ENCODE data around the gene GNAO1.

The GNAO1 gene

DNA sequence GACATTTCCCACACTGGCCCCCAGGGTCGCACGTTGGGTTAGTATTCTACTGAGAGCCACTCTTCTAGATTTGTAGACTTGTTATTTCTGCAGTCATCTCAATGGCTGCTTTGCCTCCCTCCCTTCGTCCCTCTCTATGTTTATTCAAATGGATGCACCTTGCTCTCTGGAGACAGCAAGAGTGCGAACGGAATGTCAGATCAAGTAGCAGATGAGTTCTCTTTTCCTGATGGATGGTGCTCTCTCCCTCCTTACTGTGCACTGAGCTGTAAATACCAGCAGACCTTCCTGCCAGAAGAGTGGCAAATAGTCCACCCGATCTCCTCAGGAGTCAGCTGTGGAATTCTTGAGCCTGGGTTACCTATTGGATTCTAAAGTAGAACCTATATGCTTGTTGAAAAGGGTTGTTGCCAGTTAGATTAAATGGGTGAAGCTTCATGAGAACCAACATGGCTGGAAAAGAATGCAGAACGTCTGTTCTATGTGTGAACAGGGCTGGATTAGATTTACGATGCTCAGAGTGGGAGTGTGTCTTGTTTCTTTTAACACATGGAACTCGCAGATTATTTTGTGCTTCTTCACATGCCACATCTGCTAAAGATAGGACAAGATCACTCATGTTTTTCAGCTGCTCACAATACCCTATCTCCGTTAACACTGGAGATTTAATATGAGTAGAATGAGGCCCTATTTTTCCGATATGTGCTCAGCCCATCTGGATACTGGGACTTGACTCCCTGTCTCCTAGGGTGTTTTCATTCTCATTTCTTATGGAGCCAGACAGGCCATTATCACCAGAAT, 6.1 kb downstream of the GNAO1 start:
- no peak for DNase-seq (ENCODE audit: low read depth)
- H3K4me3 ChIP-seq (ENCODE audit: control insufficient read depth, low read depth, low read length): no peak overlapping the region
- TF ChIP-seq, protein P1, sequence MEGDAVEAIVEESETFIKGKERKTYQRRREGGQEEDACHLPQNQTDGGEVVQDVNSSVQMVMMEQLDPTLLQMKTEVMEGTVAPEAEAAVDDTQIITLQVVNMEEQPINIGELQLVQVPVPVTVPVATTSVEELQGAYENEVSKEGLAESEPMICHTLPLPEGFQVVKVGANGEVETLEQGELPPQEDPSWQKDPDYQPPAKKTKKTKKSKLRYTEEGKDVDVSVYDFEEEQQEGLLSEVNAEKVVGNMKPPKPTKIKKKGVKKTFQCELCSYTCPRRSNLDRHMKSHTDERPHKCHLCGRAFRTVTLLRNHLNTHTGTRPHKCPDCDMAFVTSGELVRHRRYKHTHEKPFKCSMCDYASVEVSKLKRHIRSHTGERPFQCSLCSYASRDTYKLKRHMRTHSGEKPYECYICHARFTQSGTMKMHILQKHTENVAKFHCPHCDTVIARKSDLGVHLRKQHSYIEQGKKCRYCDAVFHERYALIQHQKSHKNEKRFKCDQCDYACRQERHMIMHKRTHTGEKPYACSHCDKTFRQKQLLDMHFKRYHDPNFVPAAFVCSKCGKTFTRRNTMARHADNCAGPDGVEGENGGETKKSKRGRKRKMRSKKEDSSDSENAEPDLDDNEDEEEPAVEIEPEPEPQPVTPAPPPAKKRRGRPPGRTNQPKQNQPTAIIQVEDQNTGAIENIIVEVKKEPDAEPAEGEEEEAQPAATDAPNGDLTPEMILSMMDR (conservative IDR thresholded peaks at IDR 0.05; ENCODE audit: control insufficient read depth, insufficient read depth, low read depth, low read length): no peak

DNA sequence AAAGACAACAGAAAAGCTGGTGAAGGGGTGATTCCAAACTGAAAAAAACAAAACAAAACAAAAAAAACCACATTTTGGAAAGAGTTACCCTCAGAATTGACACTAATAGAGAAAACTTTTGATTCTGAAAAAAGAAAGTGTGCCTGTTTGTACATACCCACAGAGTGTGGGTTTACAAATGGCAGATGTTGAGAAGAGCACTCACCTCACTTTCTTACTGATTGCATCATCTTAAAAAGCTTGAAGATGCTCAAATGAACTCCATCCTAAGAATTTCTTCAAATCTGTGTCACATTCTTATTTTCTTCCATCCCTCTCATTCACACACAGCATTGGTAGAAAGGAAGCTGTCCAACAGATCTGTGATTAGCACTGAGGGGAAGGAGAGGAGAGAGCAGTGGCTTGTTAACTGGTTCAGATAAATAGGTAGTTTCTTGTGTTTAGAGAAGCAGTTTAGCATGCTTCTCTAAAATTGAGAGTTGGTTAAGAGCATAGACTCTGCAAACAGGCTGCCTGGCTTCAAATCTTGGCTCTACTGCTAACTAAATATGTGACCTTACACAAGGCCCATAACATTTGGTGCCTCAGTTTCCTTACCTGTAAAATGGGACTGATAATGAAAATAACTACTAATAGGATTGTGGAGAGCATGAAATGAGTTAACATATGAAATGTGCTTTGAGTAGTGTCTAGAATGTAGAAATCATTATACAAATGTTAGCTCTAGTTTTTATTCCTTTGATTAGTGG, 6.9 kb downstream of the GNAO1 start:
- H3K4me3 ChIP-seq (ENCODE audit: control insufficient read depth, low read depth, low read length): no peak overlapping the region
- no peak for DNase-seq (ENCODE audit: low read depth)
- TF ChIP-seq, protein P1 (conservative IDR thresholded peaks at IDR 0.05; ENCODE audit: control insufficient read depth, insufficient read depth, low read depth, low read length): no peak

DNA sequence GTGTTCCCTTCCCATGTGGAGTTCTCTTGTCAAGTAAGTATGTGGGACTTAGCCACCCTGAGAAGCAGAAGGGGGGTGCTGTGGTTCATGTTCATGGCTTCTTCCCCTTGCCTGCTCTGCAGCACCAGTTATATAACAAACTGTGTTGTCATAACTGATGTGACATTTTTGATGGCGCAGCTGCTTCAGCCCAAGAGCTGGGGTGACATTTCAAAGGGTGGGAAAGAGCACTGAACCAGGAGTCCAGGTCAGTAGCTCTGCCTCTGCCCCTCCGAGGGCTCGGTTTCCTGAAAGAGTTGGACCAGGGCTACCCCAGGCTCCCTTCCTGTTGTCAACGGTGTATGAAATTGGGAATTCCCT, 7.4 kb downstream of the GNAO1 start:
- H3K4me3 ChIP-seq (ENCODE audit: control insufficient read depth, low read depth, low read length): no peak overlapping the region
- TF ChIP-seq, protein P1 (conservative IDR thresholded peaks at IDR 0.05; ENCODE audit: control insufficient read depth, insufficient read depth, low read depth, low read length): no peak
- no peak for DNase-seq (ENCODE audit: low read depth)

DNA sequence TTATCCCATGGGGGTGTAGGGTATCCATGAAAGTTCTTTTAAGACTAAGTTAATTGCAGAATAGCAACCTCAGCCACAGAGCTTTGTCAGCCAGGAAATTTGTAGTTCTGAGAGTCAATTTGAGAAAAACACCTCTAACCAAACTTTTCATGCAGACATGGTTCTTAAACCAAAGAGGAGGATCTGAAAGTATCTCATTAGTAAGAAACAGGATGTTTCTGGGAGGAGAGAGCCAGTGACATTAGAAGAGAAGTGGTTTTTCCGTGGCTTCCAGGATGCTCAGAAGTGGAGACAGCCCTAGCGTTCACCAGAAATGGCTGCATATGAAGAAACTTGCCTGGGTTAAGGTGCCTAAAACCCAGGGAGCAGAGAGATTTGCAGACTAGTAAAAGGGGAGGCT, 7.9 kb downstream of the GNAO1 start:
- DNase-seq (ENCODE audit: low read depth): no peak
- no peak overlapping the region for H3K4me3 ChIP-seq (ENCODE audit: control insufficient read depth, low read depth, low read length)
- TF ChIP-seq, protein P1 (conservative IDR thresholded peaks at IDR 0.05; ENCODE audit: control insufficient read depth, insufficient read depth, low read depth, low read length): no peak

DNA sequence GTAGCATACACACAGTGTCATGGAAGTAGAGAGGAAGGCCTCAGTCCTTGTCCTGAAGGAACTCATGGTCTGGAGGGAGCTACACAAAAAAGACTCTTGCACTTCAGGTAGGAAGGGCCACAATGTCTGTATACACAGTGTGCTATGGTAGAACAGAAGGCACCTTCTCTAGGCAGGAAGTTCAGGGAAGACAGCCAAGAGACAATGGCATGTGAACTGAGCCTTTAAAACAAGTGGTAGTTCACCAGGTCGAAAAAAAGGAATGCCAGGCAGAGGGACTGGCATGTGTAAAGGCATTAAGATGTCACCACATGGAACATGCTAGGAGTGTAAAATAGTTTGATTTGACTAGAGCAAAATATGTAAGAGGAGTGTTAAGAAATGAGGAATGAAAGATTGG, 9.7 kb downstream of the GNAO1 start:
- H3K4me3 ChIP-seq (ENCODE audit: control insufficient read depth, low read depth, low read length): no peak overlapping the region
- DNase-seq (ENCODE audit: low read depth): no peak
- TF ChIP-seq, protein P1 (conservative IDR thresholded peaks at IDR 0.05; ENCODE audit: control insufficient read depth, insufficient read depth, low read depth, low read length): no peak

DNA sequence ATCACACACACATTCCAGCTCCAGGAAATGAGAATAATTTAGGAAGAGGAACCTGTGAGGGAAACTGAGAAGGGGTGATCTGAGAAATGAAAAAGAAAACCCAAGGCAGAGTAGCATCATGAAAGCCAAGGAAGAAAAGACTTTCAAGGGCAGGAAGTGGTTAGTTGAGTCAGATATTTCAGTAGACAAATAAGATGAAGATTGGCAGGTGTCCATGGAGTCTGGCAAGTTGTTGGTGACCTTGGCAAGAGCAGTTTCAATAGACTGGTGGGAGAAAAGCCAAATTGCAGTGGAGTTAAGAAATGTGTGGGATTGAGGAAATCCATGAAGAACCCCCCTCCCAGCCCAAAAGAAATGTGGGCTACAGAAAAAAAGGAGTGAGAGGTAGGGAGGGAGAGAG, 10.7 kb downstream of the GNAO1 start:
- TF ChIP-seq, protein P1 (conservative IDR thresholded peaks at IDR 0.05; ENCODE audit: control insufficient read depth, insufficient read depth, low read depth, low read length): no peak
- H3K4me3 ChIP-seq (ENCODE audit: control insufficient read depth, low read depth, low read length): no peak overlapping the region
- no peak for DNase-seq (ENCODE audit: low read depth)

Data from fibroblast of mammary gland (primary cell).